ENCODE results near the gene BTBD7.
"Not testable (repeated sequence)": the region's sequence is repeated elsewhere in the genome, so short reads cannot be mapped to it uniquely, and the experiment has no call there.

BTBD7 gene, protein sequence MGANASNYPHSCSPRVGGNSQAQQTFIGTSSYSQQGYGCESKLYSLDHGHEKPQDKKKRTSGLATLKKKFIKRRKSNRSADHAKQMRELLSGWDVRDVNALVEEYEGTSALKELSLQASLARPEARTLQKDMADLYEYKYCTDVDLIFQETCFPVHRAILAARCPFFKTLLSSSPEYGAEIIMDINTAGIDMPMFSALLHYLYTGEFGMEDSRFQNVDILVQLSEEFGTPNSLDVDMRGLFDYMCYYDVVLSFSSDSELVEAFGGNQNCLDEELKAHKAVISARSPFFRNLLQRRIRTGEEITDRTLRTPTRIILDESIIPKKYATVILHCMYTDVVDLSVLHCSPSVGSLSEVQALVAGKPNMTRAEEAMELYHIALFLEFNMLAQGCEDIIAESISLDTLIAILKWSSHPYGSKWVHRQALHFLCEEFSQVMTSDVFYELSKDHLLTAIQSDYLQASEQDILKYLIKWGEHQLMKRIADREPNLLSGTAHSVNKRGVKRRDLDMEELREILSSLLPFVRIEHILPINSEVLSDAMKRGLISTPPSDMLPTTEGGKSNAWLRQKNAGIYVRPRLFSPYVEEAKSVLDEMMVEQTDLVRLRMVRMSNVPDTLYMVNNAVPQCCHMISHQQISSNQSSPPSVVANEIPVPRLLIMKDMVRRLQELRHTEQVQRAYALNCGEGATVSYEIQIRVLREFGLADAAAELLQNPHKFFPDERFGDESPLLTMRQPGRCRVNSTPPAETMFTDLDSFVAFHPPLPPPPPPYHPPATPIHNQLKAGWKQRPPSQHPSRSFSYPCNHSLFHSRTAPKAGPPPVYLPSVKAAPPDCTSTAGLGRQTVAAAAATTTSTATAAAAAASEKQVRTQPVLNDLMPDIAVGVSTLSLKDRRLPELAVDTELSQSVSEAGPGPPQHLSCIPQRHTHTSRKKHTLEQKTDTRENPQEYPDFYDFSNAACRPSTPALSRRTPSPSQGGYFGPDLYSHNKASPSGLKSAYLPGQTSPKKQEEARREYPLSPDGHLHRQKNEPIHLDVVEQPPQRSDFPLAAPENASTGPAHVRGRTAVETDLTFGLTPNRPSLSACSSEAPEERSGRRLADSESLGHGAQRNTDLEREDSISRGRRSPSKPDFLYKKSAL

DNA sequence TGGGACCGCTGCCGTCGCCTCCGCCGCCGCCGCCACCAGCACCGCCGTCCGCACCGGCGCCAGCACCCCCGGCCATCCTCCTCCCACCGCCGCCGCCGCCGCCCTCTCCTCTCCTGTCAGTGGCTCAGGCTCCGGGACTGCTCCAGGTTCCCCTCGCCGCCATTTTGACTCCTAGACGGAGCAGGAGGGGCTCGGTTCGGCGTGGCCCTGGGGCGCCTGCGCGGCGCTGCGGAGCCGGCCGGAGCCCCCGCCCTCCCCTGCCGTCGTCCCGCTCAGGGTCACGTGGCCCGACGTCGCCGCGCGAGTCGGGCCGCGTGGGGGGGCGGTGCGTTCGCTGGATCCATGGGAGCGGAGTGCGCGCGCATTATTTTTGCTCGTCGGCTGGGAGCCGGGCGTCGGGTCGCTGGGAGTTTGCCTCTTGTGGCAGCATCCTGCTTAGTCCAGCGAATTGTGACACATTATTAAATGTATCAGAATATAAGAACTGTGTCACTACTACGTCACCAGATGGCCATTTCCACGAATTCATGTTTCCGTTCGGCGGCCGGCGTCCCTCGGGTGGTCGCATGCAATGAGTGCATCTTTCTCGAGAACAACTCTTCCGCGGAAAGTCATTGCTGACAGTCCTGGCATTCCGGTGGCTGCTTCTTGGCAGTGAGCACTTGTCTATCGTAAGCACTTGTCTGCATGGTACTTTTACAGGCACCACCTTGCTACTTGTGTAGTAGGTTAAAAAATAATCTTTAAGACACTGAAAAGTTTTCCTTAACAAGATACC is at the start of gene BTBD7:
Gene BTBD7 (minus strand): TSS at position 184 of the 778 bp plus-strand sequence. CDS start 36,985 bp downstream, outside the sequence.
- no peak for FAIRE-seq

DNA sequence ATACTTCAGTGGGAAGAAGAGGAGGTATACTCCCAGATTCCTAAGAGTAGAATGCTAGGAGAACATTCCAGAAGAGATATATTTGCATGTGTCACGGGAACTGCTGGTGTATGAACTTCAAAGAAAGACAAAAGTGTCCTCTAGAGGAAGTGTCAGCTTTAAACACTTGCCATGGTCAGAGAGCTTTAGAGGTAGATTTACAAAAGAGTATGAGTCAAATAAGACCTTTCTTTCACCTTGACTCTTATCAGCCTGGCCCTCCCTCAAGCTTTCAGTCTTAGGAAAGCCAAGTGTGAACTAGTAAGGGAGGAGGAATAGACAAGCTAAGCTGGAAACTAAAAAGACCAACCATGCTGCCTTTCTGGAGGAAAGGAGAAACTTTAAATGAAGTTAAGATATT is 48.8 kb upstream of the BTBD7 start:
- FAIRE-seq: no peak

DNA sequence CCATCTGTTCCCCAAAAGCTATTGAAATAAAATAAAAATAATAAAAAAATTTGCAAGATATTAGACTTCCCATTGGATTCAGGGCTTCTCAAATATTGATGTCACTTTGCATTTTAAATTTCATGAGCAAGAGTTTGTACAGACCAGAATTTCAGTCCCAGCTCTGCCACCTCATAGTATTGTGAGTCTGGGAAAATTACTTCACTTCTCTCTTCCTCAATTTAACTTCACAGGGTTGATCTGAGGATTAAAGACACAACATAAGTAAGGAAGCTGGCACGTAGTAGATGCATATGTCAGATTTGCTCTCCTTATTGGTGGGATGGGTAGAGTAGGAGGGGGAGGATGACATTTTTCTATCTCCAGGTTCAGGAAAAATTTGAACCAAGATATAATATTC is 47.0 kb upstream of the BTBD7 start:
- no peak for FAIRE-seq

DNA sequence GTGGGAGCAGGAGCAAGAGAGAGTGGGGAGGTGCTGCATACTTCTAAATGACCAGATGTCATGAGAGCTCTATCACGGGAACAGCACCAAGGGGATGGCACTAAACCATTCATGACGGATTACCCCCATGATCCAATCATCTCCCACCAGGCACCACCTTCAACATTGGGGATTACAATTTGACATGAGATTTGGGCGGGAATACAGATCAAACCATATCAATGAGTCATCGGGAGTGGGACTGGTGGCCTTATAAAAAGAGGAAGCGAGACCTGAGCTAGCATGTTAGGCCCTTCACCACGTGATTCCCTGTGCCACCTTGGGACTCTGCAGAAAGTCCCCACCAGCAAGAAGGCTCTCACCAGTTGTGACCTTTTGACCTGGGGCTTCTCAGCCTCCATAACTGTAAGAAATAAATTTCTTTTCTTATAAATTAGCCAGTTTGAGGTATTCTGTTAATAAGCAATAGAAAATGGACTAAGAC is 42.9 kb upstream of the BTBD7 start:
- FAIRE-seq: no peak

DNA sequence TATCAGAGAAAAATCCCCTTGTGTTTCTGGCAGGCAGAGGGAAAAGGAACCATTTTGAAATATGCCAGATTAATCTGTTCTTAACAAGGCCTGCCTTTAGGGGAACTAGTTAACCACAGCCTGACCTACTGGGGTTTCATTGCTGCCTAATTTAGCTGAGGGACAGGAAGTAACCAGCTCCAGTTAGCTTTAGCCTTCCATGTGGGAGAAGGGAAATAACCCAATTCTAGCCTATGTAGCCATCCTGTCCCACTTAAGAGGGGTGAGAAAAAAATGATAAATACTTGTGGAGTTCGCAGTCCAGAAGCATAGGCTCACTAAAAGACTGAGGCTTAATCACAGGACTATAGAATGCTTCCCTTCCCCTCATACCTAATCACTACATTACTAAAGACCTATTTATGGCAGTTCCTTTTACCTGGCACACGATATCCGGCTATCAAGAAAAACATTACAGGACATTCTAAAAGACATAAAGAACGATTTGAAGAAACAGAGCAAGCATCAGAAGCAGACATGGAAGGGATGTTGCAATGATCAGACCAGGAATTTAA is 37.0 kb upstream of the BTBD7 start:
- FAIRE-seq: no peak

DNA sequence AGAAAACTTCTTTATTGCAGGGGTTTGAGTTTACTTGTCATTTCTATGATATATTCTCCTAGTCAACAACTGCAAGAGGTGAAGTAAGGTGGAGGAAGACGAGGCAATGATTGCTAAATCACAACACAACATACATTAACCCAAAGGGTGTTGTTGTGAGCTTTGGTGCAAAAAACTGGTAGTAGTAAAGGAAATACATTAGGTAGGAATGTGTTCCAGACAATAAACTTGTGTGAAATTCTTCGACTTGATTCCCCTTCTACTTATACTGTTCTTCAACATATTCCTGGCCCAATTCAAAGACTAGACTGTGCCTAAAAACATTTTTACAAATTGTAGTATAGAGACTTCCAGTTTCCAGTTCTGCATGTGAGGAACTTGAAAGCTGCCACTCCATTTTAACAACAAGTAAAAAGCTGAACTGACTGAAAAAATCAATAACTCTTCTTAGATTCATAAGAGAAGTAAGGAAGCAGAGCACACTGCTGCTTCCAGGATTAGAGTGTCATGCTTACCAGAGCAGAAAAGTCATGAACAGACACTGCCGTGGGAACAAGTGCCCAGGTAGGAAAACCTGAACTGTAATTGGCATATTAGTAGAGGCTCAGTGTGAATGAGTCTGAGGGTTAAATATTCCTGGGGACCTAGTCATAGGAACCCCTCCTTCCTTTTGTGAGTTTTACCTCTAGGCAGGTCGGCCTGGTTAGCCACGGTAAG is 36.3 kb upstream of the BTBD7 start:
- no peak for FAIRE-seq

DNA sequence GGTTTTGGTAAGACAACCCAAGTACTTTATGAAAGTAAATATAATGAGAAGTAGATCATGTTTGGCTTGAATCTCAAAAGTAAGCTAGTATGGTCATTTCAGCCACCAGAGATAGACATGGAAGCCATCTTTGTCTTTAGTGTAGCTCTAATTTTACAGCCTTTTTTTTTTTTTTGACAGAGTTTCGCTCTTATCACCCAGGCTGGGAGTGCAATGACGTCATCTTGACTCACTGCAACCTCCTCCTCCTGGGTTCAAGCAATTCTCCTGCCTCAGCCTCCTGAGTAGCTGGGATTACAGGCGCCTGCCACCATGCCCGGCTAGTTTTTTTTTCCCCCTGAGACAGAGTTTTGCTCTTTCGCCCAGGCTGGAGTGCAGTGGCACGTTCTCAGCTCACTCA is 22.0 kb upstream of the BTBD7 start:
- FAIRE-seq: not testable (repeated sequence)

DNA sequence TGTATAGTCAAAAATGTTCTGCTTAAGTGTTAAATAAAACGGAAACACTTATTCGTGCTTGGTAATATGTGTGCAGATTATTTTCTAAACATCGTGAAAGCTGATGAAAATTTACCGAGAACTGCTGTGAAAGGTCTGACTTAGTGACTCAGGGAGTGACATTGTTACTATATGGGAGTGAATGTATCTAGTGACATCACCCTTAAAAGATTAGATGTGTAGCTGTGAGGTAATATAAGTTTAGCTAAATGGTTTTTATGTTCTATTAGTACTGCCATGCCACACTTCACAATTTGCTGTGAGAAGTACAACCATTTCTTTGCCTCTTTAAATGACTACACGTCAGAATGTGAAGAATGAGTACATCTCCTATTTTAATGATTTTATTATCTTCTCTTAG is 15.5 kb upstream of the BTBD7 start:
- FAIRE-seq: no peak

DNA sequence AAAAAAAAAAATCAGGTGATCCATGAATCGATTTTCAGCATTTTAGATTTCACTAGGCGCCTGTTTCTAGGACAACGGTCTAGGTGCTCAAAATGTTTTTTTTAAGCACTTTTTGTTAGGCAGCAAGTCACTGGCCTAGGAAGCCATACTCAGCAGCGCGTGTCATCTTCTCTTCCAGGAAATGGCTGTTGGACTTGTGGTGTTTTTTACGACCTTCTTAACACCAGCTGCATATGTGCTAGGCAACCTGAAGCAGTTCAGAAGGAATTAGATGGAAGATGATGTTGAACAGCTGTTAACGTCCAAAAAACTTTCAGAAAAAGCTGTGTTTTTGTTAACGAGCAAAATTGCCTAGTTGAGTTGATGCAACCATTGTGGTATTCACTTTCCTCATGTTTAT is 15.0 kb upstream of the BTBD7 start:
- FAIRE-seq: no peak

DNA sequence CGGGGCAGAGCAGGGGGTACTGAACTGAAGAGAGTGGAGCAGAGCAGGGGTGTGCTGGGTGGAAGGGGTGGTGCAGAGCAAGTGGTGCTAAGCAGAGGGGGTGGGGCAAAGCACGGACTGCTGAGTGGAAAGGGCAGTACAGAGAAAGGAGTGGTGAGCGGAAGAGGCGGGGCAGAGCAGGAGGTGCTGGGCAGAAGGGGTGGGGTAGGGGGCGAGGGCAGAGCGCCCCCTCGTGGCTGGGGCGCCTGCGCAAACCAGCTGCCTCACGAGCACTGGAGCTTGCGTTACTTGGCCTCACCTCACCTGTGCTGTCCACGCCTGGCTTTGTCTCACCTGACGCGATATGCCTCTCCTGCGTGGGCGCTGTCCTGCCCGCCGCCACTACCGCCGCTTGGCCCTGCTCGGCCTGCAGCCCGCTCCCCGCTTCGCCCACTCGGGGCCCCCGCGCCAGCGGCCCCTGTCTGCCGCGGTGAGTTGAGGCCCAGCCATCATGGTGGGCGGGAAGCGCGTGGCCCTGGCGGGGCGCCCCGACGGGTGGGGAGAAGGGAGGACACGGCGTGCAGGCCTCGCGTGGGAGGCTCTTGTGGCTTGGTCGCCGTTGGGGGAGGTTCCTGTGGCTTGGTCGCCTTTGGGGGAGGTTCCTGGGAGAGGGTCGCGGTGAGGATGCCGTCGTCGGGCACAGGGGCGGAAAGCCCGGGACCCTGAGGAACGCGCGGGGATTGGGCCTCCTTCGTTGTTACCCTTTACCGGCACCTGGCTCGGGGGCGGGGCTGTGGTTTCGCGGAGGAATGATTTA is 14.3 kb upstream of the BTBD7 start, which contains the start of gene COX8C:
Gene COX8C (plus strand): TSS at position 257 of the 796 bp plus-strand sequence. CDS start 87 bp downstream, at position 344.
- no peak for FAIRE-seq

DNA sequence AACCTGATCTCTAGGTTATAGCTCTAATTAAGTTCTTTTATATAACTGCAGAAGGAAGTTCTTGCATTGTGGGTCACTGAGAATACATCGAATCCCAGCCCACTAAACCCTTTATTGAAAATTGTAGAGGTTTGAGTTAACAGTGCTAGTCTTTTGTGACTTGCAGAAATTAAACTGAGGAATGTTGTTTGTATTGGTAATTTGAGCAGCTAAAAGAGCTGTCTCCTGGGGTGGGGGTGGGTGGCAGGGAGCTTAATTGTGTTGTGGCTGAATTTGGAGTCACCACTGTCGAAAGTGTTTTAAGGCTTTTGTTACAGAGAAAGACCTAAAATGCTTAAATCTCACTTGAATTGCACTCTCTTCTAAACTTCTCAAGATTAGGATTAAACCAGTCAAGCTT is 11.0 kb upstream of the BTBD7 start:
- no peak for FAIRE-seq

DNA sequence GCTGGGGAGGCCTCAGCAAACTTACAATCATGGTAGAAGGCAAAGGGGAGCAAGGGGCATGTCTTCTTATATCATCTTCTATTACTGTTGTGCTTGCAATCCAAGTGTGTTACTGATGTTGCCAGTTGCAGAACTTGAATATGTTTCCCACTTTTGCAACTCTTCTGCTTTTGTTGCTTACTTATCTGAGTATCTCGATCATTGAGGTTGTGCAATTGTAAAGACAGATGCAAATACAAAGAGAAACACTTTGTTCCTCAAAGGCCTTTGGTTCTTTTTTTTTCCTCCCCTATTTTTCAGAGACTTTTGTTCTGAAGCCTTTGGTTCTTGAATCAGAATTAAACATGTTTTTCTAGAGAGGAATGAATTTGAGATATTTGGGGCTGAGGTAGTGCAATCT is 10.4 kb upstream of the BTBD7 start:
- FAIRE-seq: no peak

DNA sequence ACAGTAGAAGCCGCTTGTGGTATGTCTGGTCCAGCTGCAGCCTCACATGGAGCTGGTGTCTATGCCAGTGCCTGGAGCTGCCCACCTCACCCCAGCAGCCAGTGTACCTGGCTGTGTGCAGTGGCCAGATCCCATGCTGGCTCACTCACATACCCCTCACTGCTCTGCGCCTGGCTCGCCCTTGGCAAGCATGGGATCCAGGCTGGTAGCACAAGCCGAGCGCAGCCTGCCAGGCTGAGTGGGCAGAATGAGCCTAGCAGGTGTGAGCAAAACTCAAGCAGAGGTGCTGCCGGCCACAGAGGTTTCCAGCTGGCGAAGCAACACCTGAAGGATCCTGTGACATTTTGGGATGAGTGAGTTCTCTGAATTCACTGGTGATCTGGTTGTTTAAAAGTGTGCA is 5.0 kb upstream of the BTBD7 start:
- no peak for FAIRE-seq

DNA sequence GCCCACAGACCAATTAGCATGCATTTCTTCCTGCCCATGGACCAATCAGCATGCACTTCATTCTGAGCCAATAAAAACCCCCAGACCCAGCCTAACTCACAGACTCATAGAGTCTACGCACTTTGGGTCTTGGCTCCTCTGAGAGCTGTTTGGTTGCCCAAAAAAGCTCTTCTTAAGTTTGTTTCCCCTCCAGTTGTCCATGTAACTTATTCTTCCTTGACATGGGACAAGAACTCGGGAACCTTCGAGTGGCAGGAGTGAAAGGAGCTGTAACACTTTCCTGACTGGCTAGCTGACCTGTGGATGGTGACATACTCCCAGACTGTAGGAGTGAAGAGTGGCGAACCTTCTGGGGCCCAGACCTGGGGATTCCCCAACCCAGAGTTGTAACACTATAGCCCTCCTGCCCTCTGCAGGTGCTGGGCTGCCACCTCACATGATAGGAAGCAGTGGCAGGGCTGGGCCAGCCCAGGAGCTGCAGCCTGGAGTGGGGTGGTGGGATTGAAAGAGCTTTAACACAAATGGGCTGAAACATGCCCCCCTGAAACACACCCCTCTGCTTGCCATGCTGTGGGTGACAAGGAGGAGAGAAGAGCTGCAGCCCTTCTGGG is 4.4 kb upstream of the BTBD7 start:
- FAIRE-seq: no peak

DNA sequence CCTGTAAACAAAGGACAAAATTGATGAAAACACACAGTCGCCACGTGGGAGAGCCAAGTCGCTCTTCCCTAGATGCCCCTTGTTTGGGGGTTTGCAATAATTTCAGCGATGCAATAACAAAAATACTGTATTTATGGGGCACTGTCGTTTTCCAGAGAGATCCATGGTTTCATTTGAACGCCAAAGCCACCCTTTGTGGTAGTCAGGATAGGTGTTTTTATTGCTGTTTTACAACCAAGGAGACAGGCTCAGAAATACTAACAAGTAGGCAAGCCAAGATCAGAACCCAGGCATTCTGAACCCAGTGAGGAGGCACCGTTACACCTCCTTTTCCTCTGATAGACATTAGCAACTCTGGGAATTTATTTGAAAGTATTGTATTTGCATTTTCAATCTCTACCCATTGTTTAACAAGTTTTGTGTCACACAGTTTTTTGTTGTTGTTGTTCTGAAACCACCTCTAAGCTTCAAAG is 831 bp upstream of the BTBD7 start:
- FAIRE-seq: no peak

DNA sequence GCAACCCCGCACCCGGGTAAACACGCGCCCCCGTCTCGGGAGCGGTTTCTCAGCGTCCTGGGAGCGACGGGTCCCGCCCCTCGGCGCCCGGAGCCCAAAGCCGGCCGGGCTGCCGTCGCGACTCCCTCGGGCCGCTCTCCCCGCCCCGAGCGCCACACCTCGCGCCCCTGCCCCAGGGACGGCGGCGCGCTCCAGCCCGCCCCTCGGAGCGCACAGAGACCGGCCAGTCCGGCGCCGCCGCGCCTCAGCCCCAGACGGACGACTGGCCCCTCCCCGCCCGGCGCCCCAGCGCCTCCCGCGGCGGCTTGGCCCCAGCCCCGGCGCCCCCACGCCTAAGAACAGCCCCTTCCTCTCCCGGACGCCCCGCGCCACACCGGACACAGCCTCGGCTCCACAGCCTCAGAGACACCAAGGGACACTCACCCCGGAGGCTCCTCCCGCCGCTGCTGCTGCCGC is 411 bp downstream of the BTBD7 start:
- FAIRE-seq: no peak

DNA sequence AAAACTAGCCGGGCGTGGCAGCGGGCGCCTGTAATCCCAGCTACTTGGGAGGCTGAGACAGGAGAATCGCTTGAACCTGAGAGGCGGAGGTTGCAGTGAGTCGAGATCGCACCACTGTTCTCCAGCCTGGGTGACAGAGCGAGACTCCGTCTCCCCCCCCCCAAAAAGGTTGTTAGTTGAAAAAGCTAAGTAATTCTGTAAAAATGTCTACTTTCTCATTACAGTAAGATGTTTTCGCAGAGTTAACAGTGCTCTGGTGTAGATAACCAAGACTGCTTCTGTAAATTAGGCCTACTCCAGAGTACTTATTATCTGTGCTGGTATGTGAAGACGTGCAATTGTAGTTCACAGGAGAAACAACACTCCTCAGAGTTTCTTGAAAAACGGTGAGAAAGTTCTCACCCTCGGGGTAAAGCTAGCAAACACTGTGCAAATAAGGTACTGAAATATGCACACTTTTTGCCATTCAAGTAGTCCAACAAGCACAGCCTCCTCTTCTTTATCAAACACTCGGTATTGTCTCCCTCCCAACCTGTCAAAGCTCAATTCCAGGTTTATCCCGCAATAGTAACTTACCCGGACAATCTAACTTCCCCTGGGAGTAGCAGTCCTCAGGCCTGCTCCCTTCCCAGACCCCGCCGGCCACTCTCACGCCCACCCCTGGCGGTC is 974 bp downstream of the BTBD7 start:
- FAIRE-seq: no peak

DNA sequence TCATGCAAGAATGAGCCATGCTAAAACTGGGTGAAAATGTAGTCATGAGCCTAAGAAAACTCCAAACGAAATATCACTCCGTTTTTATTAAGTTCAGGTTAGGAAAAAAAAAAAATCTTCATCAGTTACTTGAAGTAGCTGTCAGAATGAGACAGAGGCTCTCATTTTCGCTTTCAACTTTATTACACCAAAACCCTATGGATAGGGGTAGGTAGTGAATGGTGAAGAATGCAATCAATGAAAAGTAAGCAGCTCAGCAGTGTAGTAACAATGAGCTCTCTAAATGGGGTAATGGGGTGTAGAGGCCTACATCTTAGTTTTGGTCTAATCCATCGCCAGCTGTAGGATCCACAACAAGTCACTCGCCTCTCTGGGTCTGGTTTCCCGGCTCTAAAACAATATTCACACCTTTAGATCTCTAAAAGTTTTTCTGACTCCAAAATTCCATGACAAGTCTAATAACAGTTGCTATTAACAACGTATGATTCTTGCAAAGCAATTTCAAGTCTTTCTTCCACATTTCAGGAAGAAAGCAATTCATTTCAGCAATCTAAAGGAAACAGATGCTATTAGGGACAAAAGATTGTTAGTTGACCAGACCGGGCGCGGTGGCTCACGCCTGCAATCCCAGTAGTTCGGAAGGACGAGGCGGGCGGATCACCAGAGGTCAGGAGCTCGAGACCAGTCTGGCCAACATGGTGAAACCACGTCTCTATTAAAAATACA is 1.7 kb downstream of the BTBD7 start:
- FAIRE-seq: no peak

DNA sequence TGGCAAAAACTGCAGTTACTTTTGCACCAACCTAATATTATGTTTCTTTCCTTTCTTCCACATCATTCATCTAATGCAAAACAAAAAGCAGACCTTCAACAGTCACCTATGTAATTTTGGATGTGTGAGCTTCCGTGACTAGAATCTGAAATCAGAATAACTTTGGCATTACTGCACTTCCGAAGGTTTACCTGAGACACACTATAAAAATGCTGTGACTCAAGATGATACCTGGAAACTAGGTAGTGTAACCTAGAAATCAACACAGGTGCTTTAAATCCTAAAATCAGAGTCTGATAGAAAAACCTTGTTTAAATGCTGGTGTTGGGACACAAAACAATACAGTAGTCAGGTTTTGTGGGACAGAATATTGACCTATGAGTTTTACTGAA is 2.2 kb downstream of the BTBD7 start:
- no peak for FAIRE-seq
